Astrocyte (in vitro differentiated cells and primary cell): ENCODE measurements around the gene OR10G4.

Source experiments
- CTCF ChIP-seq: IDR thresholded peaks from 2 replicates; pipeline ENCODE4 v1.5.1; 2011; ENCODE audit warnings: low read depth, mild to moderate bottlenecking, inconsistent platforms, low read length, moderate library complexity; ENCODE audit not compliant: insufficient read depth
- EZH2 ChIP-seq: IDR thresholded peaks from 2 replicates; pipeline ENCODE4 v1.6.1; 2012; ENCODE audit warnings: mild to moderate bottlenecking, low read length, inconsistent platforms; ENCODE audit not compliant: insufficient read depth

- no peak for TF ChIP-seq CTCF
- TF ChIP-seq EZH2 = no peak
Measured at GRCh38 chr11:123973816-123974215, 39.0 kb upstream of the OR10G4 start.
